TTC549 (cell line): ENCODE data around the gene BAHCC1.

Source experiments
- FAIRE-seq: peaks from 2 replicates; lab custom pipeline; 2012; peaks lifted over from hg19 to GRCh38; lab: Jason Lieb, UNC

The BAHCC1 gene

DNA sequence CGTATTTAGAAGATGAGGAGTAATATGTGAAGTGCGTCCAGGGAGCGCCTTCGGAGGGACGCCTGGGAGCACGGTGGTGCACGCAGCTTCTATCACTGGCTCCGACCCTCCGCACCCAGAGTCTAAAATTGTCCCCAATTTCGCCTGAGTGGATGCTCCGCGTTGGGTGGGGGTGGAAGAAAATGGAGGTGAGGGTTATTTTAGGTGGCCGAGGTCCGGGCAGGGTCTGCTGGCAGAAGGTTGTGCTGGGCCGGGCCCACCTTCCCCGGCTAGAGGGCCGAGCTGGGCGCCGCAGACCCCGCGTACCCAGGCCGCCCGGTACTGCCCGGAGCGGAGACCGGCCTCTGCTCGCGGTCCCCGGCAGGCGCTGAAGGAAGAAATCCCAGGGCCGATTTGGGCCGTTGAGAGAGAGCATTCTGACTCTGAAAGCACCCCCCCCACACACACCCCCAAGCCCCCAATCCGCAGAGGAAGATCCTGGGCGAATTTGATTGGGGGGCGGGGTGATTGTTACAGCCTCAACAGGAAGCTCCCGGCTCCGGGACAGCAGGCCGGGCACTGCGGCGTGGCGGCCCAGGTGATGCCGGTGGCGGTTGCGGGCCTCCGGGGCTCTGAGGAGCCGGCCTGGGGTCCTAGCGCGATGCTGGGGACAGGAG is 3.0 kb downstream of the BAHCC1 start:
- no peak for FAIRE-seq

DNA sequence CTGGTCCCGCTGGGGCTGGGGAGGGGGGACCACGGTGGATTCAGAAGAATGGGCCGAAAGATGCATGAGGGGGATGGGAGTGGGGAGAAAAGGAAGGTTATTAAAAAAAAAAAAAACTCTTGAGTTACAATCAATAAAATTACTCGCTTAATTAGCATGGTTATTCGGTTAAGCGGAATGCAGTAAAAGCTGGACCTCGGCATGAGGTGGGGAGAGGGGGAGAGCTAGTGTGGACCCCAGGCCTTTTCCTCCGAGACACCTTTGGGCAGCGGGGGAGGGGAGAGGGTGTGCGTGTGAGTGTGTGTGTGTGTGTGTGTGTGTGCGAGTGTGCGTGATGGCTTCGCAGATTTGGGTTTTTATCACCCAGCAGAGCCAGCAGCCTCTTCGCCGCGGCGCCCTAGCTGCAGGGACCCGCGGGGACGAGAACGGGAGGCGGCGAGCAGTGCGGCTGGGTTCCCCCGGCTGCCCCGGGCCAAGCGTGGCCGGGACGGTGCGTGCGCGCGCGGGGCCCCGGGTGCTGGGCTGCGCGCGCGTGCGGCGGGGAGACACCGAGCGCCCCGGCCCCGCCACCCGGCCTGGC is 3.7 kb downstream of the BAHCC1 start:
- FAIRE-seq: no peak

DNA sequence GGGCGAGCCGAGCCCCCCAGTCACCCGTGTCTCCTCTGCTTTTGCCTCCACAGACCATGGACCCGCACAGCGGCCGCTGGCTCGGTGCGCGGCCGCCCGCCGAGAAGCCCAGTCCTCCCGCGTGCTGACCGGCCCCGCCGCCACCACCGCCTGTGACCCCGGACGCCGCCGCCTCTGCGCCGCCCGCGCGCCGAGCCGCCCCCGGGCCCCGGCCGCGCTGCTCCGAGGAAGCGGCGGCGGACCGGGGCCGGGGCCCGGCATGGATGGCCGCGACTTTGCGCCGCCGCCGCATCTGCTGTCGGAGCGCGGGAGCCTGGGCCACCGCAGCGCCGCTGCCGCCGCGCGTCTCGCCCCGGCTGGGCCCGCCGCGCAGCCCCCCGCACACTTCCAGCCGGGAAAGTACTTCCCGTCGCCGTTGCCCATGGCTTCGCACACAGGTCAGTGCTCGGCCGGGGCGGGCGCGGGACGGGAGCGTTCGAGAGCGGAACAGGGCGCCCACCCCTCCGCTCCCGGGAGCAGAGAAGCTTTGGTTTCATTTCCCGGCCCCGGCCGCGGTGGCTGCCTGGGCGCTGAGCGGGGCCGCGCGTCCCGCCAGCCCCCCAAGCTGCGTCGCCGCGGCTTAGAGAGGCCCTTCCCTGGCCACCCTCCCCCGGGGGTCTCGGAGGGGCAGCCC is 4.4 kb downstream of the BAHCC1 start:
- no peak for FAIRE-seq

DNA sequence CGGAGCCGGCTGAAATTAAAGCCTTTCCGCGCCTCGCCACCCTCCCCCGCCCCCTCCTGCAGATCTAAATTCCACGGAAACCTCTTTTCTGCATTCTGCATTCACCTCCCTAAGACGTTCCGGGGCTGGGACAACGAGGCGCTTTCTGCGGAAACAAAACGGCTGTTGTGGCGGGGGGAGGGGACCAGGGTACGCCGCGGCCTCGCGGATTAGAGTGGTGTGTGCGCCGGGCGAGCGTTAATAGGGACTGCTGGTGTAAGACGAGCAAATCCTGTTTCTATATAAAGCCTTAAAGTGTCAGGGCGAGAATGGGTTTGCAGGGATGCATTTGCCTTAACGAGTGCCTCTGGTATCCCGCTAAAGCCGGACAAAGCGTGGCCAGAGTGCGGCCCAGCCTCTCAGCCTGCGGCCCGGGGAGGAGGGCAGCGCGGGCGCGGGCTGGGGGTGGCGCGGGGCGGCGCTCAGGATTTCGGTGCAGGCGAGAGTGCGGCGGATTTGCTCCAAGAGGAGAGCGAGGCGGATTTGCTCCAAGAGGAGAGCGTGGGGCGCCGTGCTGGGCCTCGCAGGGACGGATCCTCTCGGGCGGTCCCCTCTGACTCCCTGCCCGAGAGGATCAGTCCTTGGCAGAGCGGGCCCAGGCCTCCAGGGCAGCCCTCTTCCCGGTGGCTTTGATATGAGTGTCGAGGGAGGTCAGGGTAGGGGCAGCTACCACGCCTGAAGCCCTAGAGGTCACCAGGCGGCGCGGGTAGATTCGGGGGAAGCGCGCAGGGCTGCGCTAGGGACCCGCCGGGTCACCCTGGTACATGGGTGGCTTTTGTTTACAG is 5.1 kb downstream of the BAHCC1 start:
- FAIRE-seq: no peak

DNA sequence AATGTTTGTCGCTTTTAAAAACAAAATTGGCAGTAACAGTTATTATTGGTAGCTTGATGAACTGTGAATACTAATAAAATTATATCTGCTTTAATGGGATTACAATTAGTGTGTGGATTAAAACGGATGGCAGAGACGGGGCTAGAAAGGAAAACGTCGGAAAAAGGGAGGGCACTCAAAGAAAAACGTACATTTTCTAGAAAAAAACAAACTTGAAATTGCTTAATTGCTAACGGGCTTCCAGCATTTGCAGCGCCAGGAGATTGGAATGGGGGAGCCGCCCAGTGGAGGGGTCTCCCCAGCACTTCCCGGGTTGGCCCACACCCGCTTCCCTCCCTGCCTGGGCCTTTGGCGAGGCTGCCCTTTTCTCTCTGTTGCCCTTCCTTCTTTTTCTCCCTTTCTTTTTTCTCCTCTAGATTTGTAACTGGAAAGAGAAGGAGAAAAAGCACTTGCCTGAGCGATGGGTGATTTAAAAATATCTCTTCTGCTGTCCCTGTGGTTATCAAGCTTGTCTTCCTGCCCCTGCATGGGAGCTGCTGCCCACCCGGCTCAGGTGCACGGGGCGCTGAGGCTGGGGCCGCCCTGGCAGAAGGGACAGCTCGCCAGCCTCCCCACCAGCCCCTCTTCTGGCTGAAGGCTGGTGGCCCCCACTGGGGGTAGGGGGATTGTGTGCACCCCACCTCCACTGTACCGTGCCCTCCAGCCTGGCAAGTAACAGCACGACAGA is 5.9 kb downstream of the BAHCC1 start:
- no peak for FAIRE-seq

DNA sequence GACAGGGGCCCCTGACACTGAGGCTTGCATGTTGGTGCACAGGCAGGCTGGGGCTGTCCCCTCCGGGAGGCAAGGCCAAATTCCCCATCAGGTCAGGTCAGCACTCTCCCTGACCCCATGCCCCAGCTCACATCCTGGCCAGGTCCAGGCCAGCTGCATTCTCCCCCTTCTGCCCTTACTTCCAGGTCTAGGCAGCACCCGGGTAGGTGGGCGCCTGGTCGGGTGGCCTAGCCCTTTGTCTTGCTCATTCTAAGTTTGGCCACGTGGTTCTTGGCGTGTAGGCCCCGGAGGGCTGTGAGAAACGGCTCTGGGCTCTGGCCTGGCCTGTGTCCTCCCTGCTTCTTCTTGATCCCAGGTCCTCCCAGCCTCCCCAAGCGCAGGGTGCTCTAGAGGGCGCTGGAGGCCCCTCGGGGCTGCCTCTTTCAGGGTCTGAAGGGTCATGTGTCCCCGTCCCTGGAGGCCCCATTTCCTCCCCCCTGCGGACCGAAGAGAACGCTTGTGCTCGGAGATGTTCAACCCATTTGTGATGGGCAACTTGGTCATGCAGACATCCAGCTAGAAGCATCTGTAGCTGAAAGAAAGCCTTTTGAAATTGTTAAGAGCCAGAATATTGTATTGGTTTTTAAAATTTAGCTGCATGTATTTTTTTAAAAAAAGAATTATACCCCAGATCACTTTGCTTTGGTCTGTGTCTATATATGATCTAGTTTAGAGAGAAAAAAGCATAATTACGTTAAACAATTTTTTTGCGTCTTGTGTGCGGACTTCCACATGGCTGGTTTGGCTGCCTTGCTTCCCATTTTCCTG is 6.7 kb downstream of the BAHCC1 start:
- no peak for FAIRE-seq

DNA sequence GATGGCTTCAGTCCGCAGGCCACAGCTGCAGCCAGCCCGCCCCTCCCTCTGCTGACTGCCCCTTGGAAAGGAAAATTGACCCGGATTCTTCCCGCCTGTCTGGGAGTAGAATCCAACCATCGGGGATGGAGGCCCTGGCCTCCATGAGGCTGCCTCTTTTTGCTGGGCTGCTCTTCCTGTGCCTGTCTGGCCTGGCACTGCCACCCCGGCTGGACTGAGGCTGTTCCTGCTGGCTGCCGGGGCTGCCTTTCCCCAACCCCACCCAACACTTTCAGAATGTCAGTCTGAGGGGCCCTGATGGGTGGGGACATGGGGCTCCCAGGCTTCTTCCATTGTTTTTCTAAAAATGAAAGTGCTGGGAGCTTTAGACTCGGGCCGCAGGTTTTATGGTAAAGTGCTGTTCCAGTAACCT is 7.3 kb downstream of the BAHCC1 start:
- no peak for FAIRE-seq

DNA sequence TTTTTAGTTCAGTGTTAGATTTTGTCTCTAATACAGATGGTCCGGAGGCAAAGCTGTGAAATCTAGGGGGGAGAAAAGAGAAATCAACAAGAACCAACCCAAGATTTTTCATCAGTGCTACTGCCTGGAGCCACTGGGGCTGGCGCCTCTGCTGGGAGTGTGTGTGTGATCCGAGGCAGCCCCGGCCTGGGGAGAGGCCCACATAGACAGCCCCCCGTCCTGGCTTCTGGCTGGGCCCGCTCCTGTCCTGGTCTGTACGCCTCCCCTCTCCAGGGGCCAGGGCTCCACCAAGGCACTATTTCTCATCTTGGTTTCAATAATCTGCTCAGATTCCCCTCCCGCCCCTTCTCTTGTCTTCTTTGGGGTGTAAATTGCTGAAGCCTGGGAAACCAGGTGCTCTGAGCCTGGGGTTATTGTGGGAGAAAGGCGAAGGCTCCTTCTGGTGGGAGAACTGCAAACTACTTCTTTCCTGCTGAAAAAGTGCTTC is 7.8 kb downstream of the BAHCC1 start:
- FAIRE-seq: no peak

DNA sequence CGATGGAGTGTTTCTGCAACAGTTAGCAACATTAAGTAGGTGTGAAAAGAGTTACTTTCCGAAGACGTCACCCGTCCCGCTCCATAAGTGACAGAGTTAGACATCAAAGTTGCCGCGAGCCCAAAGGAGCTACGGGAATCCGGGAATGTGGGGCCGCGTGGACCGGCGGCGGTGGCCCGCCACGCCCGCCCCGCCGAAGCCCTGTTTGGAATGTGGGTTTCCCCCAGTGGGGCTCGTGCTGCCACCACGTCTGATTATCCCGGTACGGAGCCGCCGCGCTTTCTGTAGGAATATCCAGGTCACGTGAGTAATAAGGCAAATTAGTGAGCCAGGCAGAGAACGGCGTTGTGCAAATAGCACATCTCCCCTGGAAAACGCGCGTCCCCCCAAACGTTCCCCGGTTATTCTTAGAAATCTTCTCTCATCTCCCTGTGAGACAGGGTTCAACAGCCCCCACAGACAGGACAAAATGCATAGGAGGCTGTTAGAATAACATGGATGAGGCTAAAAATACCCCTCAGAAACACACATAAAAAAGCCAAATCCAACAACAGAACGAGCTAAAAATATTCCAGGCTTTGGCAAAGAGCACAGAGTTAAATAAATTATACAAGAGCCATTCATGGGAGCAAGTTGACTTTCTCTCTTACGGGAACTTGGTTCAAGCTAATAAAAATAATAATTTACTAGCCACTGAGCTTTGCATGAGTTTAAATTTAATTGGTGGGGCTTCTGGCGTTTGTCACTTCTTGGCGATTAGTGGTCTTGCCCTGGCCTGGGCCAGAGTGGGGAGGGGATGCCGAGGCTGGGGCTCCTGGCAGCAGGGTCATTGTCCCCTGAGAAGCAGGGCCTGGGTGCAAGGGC is 8.6 kb downstream of the BAHCC1 start:
- no peak for FAIRE-seq

DNA sequence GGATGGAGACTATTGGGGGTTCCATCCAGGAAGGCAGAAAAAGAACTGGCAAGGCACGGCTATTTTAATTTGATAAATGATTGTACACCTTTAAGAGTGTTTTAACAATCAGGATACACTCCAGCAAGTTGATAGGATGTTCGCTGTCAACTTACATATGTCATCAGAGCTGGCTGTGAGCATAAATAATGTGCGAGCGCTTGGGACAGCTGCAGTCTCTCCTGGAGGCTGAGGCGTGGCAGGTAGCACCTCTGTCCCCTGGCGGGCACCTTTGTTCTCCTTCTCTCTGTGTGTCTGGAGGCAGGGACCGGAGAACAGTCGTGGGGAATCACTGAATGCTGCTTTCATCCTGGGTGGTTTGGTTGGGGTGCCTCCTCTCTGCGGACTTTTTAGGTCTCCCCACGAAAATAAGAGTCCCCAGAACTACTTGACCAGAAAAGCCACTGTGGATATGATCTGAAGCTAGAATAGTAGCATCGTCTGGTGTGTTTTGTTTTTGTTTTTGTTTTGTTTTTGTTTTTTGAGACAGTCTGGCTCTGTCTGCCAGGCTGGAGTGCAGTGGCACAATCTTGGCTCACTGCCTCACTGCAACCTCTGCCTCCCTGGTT is 9.4 kb downstream of the BAHCC1 start:
- no peak for FAIRE-seq

DNA sequence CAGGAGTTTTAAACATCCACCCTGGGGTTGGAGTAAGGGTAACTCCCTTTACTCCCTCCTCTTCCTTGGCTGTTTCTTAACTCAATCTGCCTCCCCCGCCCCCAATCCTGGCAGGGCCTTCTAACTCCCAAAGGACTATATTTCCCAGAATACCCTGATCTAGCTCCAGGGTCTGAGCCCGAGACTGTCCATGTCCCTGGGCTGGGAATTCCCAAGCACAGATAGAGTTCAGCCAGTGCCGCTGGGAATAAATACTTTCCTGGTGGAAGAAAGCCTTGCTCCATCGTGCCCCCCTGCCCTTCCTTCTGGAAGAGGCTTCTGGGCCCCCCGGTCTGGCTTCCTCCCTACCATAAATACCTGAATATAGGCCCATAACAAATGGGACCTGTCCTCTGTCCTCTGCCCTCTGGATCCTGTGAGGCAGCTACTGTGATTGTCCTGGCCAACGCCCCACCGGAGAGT is 10.2 kb downstream of the BAHCC1 start:
- no peak for FAIRE-seq

DNA sequence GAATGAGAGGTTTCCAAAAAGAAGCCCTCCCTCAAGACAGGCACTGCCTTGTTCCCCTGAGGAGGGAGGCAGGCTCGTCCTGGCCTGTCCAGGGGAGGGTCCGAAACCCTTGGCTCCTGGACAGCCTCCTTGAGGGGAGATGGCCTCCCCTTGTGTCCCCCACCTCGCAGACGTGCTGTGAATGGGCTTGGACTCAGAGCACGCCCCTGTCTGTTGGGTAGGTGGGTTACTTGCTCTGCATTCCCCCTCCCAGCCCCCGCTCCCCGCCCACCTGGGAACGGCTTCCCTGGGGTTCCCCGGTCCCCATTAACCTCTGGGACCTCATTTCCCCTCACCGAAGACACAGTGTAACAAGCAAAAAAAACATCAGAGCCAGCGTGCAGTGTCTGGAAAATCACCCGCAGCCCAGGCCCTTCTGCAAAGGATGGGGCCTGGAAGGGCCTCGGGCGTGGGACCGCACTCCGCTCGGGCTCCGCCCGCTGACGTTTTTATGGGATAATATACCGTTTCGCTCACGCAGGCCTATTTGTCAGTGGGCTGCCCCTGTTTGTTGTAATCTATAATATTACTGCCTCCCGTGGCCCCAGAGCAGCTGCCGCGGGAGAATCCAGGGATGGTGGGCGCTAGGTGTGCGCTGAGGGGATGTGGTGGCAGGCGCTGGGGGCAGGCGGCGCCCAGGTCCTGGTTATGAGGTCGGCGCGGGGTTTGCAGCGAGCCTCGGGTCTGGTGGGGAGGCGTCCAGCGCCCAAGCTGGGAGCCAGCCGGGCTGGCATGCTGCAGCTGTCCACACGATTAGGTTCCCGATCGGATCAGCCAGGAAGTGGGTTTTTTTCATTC is 11.1 kb downstream of the BAHCC1 start:
- no peak for FAIRE-seq

DNA sequence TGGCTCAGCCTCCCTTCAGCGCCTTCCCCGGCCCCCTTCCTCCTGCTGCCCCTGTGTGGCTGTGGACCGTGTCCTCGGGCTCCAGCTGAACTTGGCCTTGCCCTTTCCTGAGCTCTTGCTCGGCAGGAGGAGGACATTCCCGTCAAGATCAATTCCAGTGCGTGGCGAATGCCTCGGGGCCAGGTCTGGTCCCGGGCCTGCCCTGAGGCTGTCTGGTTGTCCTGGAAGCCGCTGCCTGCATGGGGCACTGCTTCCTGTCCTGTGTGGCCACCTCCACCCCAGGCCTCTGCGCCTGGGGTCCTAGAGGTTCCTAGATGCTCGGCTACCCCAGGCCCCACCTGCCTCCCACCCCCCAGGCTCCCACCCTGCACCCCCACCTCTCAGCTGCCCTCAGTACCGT is 12.8 kb downstream of the BAHCC1 start:
- FAIRE-seq: no peak

DNA sequence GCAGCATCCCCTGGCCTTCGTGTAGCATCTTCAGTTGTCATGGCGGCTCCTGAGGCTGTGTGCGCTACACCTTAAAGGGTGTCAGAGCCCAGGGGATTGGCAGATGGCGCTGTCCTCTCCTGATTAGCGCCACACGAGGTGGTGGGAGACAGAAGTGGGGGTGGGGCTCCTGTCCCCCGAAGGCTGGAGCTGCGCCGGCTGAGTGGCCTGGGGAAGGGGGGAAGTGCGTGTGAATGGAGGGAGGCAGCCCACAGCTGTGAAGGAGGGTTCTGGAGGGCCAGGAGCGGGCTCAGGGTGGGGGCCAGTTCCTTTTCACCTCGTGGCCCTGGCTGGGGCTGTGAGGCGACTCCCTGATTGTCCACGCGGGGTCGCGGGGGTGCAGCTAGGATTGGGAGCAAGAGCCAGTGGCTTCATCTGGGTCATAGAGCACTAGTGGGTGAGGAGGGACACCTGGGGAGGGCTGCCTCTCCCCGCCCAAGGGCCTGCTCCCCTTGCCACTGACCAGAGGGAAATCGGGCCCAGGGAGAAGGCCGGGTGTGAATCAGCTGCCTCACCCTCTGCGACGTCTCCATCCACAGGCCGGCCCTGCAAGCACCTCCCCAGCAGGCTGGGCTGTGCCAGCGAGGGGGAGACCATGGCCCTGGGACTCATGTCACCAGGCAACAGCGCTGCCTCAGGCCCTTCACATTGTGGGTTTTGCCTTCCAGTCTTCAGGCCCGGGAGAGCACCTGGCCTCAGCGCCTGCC is 14.1 kb downstream of the BAHCC1 start:
- FAIRE-seq: no peak

DNA sequence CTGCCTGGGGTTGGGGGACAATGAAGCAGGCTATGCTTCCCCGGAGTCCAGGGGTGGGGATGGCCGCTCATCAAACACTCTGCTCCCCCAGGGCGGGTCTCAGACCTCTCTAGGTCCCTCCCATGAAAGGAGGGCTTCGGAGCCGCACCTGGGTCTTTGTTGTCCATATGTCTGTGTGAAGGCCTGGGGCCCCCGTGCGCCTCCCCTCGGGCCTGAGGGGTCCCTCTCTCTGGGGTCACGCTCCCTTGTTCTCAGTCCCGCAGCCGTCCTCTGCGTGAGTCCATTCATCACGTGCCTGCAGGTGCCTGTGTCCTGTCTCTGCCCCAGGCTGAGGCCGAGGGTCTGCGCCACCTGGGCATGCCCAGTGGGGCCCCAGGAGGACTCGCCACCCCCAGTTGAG is 15.6 kb downstream of the BAHCC1 start:
- no peak for FAIRE-seq

DNA sequence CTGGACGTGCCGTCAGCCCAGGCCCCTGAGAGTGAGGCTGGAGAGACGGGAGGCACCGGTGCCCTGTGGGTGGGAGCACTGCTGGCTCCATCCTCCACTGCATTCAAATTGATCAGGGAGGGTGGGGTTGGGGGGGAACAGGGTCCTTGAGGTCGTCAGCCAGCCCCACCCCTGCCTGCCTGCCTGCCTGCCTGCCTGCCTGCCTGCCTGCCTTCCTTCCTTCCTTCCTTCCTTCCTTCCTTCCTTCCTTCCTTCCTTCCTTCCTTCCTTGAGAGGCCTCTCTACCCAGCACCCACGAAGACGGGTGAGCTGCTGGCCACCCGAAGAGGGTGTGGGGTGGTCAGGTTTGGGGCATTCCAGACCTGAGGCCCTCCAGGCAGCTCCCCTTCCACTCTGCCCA is 16.0 kb downstream of the BAHCC1 start:
- FAIRE-seq: no peak

DNA sequence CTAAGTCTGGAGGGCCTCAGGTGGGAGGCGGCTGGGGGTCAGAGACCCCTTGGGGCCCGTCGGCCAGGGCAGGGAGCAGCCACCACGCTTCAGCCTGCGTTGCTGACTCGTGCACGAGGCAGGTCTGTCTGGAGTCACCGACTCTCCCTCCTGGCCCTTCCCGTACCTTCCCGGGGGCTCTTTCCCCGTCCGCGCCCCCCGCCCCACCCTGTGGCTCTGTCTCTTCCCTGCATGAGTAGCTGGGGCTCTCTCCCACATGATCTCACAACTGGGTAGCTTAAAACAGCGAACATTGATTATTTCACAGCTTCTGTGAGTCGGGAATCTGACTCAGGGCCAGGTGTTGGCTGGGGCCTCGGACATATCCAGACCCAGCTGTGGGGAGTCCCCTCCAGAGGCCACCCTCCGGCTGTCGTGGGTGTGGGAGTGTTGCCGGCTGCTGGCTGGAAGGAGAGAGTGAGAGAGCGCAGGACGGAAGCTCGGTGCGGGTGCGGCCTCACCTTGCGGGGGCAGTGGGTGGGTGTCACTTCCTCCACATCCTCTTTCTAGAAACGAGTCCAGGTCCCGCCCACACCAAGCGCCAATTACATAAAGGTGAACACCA is 17.3 kb downstream of the BAHCC1 start:
- no peak for FAIRE-seq
